ENCODE results near the gene ZNF607.
"Not testable (repeated sequence)": the region's sequence is repeated elsewhere in the genome, so short reads cannot be mapped to it uniquely, and the experiment has no call there.

The ZNF607 gene

GRCh38 chr19:37691881-37692504, 27.6 kb downstream of the ZNF607 start:
- peak overlapping the region; percentile 45 for H3K4me3 ChIP-seq (ENCODE audit: low read depth, low read length)
- peak; percentile 8 for DNase-seq (ENCODE audit: low read depth)
- TF ChIP-seq CTCF (IDR thresholded peaks at IDR 0.05; ENCODE audit: low read depth, low read length, missing control alignments) = no peak

GRCh38 chr19:37683520-37683919, 36.0 kb downstream of the ZNF607 start:
- TF ChIP-seq CTCF (IDR thresholded peaks at IDR 0.05; ENCODE audit: low read depth, low read length, missing control alignments) = no peak
- H3K4me3 ChIP-seq (ENCODE audit: low read depth, low read length) = no peak overlapping the region

GRCh38 chr19:37669450-37669914, 50.1 kb downstream of the ZNF607 start:
- no peak overlapping the region for H3K4me3 ChIP-seq (ENCODE audit: low read depth, low read length)
- DNase-seq (ENCODE audit: low read depth) = no peak
- no peak for TF ChIP-seq CTCF (IDR thresholded peaks at IDR 0.05; ENCODE audit: low read depth, low read length, missing control alignments)

More at GRCh38 chr19:37683520-37683919, 36.0 kb downstream of the ZNF607 start:
- DNase-seq (ENCODE audit: low read depth) = no peak

- not testable (repeated sequence) for H3K4me3 ChIP-seq (ENCODE audit: low read depth, low read length); DNase-seq (ENCODE audit: low read depth)
These were observed 62.4 kb downstream of the ZNF607 start for GRCh38 chr19:37657157-37657556.

- DNase-seq (ENCODE audit: low read depth) = peak; percentile 50
- TF ChIP-seq CTCF (IDR thresholded peaks at IDR 0.05; ENCODE audit: low read depth, low read length, missing control alignments) = no peak
- peak overlapping the region; percentile 85 for H3K4me3 ChIP-seq (ENCODE audit: low read depth, low read length)
These were observed 63.7 kb downstream of the ZNF607 start for GRCh38 chr19:37655689-37656371.

GRCh38 chr19:37655301-37655688, 64.3 kb downstream of the ZNF607 start, which contains the start of gene ZFP30:
ZFP30 (minus strand) TSS chr19:37655465; CDS start chr19:37647822, 7,643 bp downstream.
- H3K4me3 ChIP-seq (ENCODE audit: low read depth, low read length) = peak within 1 kb of the TSS; percentile 85

More at GRCh38 chr19:37655301-37655688, 64.3 kb downstream of the ZNF607 start, which contains the start of gene ZFP30:
- DNase-seq (ENCODE audit: low read depth) = peak; percentile 40
- no peak for TF ChIP-seq CTCF (IDR thresholded peaks at IDR 0.05; ENCODE audit: low read depth, low read length, missing control alignments)
